HCT116 (cell line): ENCODE data around the gene IARS1. TPM values are rescaled to one million over a fixed set of nuclear protein-coding genes. Genes with fewer than 3 reads are reported as not detected.

Source experiments
- ATAC-seq: fragments of 200-7000 bp; cut with Tn5 transposase; 2 replicates; pipeline ENCODE4 v1.9.1; 2020; ENCODE audit warnings: mild to moderate bottlenecking, moderate library complexity
- BruUV-seq: library from RNA; stranded (reverse); fragments of 400-500 nt; replicated peaks from 2 replicates; lab custom pipeline; 2021; lab: Mats Ljungman, UMichigan
- CTCF ChIA-PET: fragments of 300-600 bp; sonication (Branson Sonifier 250); formaldehyde crosslinking; loops from one replicate; lab custom pipeline; 2021; ENCODE audit warnings: antibody characterized with exemption; lab: Charles Lee
- POLR2A ChIA-PET: fragments of 300-600, 350-600 bp; sonication (Branson Sonifier 250); formaldehyde crosslinking; loops from one replicate; lab custom pipeline; 2021; ENCODE audit warnings: antibody characterized with exemption; lab: Charles Lee
- RAD21 ChIA-PET, 2 experiments: fragments of 300-600 bp; sonication (Branson Sonifier 250); formaldehyde crosslinking; loops; one replicate each; lab custom pipeline; 2023; ENCODE audit warnings: low total read pairs in 2 of 2; ENCODE audit not compliant: uncharacterized antibody in 2 of 2, unreplicated experiment in 2 of 2, low non-redundant PET in 1 of 2; lab: Charles Lee
- DNase-seq: peaks from one replicate; pipeline ENCODE4 v3.0.0-alpha.2; 2010; ENCODE audit warnings: low read depth, low spot score
- H2AFZ ChIP-seq: fragments of 200-600 bp; shearing (Covaris generic), sonication (generic); 2 replicates; pipeline ENCODE4 v1.6.1; 2017; ENCODE audit warnings: low read depth, mixed run types, mixed read lengths, antibody characterized with exemption, low read length; ENCODE audit not compliant: poor library complexity, severe bottlenecking
- H3K27ac ChIP-seq: 2 replicates; pipeline ENCODE4 v1.5.1; 2012; ENCODE audit warnings: low read depth, low read length
- H3K27me3 ChIP-seq: fragments of 200-600 bp; sonication (generic); 2 replicates; pipeline ENCODE4 v1.6.1; 2016; ENCODE audit warnings: mixed run types, low read length, mixed read lengths; ENCODE audit not compliant: insufficient read depth
- H3K36me3 ChIP-seq, 2 experiments: fragments of 200-500 bp in 1 of 2; fragments of 200-600 bp in 1 of 2; sonication (Bioruptor generic) in 1 of 2; sonication (generic) in 1 of 2; 2 replicates each; pipeline versions ENCODE4 v1.5.1 to v1.6.1; 2014 to 2016; ENCODE audit warnings: low read length in 2 of 2, inconsistent platforms in 1 of 2, mixed read lengths in 1 of 2, mixed run types in 1 of 2; ENCODE audit not compliant: insufficient read depth in 2 of 2, control insufficient read depth in 1 of 2
- H3K4me1 ChIP-seq, 2 experiments: fragments of 200-600 bp in 1 of 2; sonication (generic) in 1 of 2; 2 replicates each; pipeline versions ENCODE4 v1.5.1 to v1.6.1; 2012 to 2017; ENCODE audit warnings: low read length in 2 of 2, inconsistent platforms in 1 of 2, mild to moderate bottlenecking in 1 of 2, mixed read lengths in 1 of 2, mixed run types in 1 of 2, moderate library complexity in 1 of 2; ENCODE audit not compliant: insufficient read depth in 2 of 2, control insufficient read depth in 1 of 2
- H3K4me2 ChIP-seq: fragments of 200-600 bp; sonication (generic); 2 replicates; pipeline ENCODE4 v1.6.1; 2017; ENCODE audit warnings: mixed run types, low read length, mixed read lengths
- H3K4me3 ChIP-seq, 2 experiments: fragments of 200-600 bp in 1 of 2; sonication (generic) in 1 of 2; replicated peaks in 1 of 2; 2 replicates each; pipeline ENCODE4 v1.5.1; 2011 to 2016; ENCODE audit warnings: low read length in 2 of 2, control low read depth in 1 of 2, low read depth in 1 of 2, mild to moderate bottlenecking in 1 of 2, mixed read lengths in 1 of 2, mixed run types in 1 of 2
- H3K79me2 ChIP-seq: fragments of 200-600 bp; sonication (generic); 2 replicates; pipeline ENCODE4 v1.6.1; 2017; ENCODE audit warnings: mild to moderate bottlenecking, mixed run types, low read length, moderate library complexity, mixed read lengths; ENCODE audit not compliant: insufficient read depth
- H3K9ac ChIP-seq: fragments of 200-600 bp; sonication (generic); 2 replicates; pipeline ENCODE4 v1.6.1; 2016; ENCODE audit warnings: low read length, mixed read lengths
- H3K9me2 ChIP-seq: fragments of 200-600 bp; sonication (generic), shearing (Covaris generic); 2 replicates; pipeline ENCODE4 v1.6.1; 2017; ENCODE audit warnings: mixed run types, mild to moderate bottlenecking, moderate library complexity; ENCODE audit not compliant: insufficient read depth
- H3K9me3 ChIP-seq, 2 experiments: fragments of 200-500 bp in 1 of 2; fragments of 200-600 bp in 1 of 2; sonication (Bioruptor generic) in 1 of 2; sonication (generic) in 1 of 2; 2 replicates each; pipeline ENCODE4 v1.6.1; 2014 to 2017; ENCODE audit warnings: low read length in 2 of 2, mixed read lengths in 2 of 2, inconsistent platforms in 1 of 2, low read depth in 1 of 2, mild to moderate bottlenecking in 1 of 2, mixed run types in 1 of 2, moderate library complexity in 1 of 2; ENCODE audit not compliant: control insufficient read depth in 1 of 2, insufficient read depth in 1 of 2
- H4K20me1 ChIP-seq: fragments of 200-600 bp; sonication (generic), shearing (Covaris generic); 2 replicates; pipeline ENCODE4 v1.6.1; 2017; ENCODE audit warnings: mixed run types, mild to moderate bottlenecking, moderate library complexity; ENCODE audit not compliant: insufficient read depth
- ATF3 ChIP-seq: IDR thresholded peaks from 2 replicates; pipeline ENCODE4 v1.6.1; 2012
- CBX3 ChIP-seq: IDR thresholded peaks from 2 replicates; pipeline ENCODE4 v1.6.1; 2012; ENCODE audit warnings: low read depth
- CEBPB ChIP-seq: IDR thresholded peaks from 2 replicates; pipeline ENCODE4 v1.6.1; 2012; ENCODE audit warnings: low read depth
- EGR1 ChIP-seq: IDR thresholded peaks from 2 replicates; pipeline ENCODE4 v1.6.1; 2012; ENCODE audit warnings: low read depth
- EZH2phosphoT487 ChIP-seq: fragments of 200-600 bp; IDR thresholded peaks from 2 replicates; pipeline ENCODE4 v1.6.1; 2018; ENCODE audit warnings: antibody characterized with exemption, borderline replicate concordance
- JUND ChIP-seq: IDR thresholded peaks from 2 replicates; pipeline ENCODE4 v1.6.1; 2012
- POLR2A ChIP-seq: IDR thresholded peaks from 2 replicates; pipeline ENCODE4 v1.7.0; 2011; ENCODE audit warnings: borderline replicate concordance; ENCODE audit not compliant: insufficient read depth, insufficient read length; ENCODE audit errors: extremely low read depth
- RAD21 ChIP-seq: IDR thresholded peaks from 2 replicates; pipeline ENCODE4 v1.6.1; 2012; ENCODE audit warnings: low read depth, mild to moderate bottlenecking
- REST ChIP-seq: IDR thresholded peaks from 2 replicates; pipeline ENCODE4 v1.6.1; 2012; ENCODE audit warnings: low read depth
- SIN3A ChIP-seq: IDR thresholded peaks from 2 replicates; pipeline ENCODE4 v1.6.1; 2012; ENCODE audit warnings: low read depth
- SP1 ChIP-seq: IDR thresholded peaks from 2 replicates; pipeline ENCODE4 v1.6.1; 2012; ENCODE audit warnings: low read depth
- TCF7L2 ChIP-seq: IDR thresholded peaks from 2 replicates; pipeline ENCODE4 v1.7.0; 2011; ENCODE audit warnings: borderline replicate concordance, inconsistent platforms; ENCODE audit not compliant: insufficient read depth, insufficient read length; ENCODE audit errors: extremely low read depth
- YY1 ChIP-seq: IDR thresholded peaks from 2 replicates; pipeline ENCODE4 v1.6.1; 2011; ENCODE audit warnings: low read length, low read depth, moderate library complexity, mild to moderate bottlenecking; ENCODE audit not compliant: insufficient replicate concordance; ENCODE audit errors: extremely low read depth
- ZFX ChIP-seq: fragments of 450-650 bp; IDR thresholded peaks from 2 replicates; pipeline ENCODE4 v1.6.1; 2017
- intact Hi-C: fragments of 100-400 bp; cut with micrococcal nuclease; formaldehyde crosslinking; loops from 2 replicates; pipeline ENCODE4 v1.10.0; 2022
- total RNA-seq: library from RNA; stranded (reverse); gene quantifications from one replicate; pipeline ENCODE4 v1.2.1, GENCODE V29; 2021; ENCODE audit not compliant: unreplicated experiment

The IARS1 gene
- total RNA-seq, 1 experiment from 2014 or later = 279 TPM

- no peak overlapping the region for H3K4me2 ChIP-seq
- peaks cover 26% of the 10 kb centered on the region for H3K79me2 ChIP-seq
- H4K20me1 ChIP-seq = no peaks in the 10 kb centered on the region
- no TSS peak for BruUV-seq
- no peaks in the 10 kb centered on the region for H3K9me2 ChIP-seq
- DNase-seq (no peak), ATAC-seq (no peak)
- no peak for TF ChIP-seq EZH2phosphoT487
- TF ChIP-seq SIN3A = no peak
- no peak for TF ChIP-seq REST
- TF ChIP-seq JUND = no peak
- TF ChIP-seq YY1 = no peak
- no peak for TF ChIP-seq ZFX
- no peak for TF ChIP-seq ATF3
- TF ChIP-seq SP1 = no peak
- TF ChIP-seq RAD21 = no peak
- no peak for TF ChIP-seq CEBPB
- no peak for TF ChIP-seq CBX3
- no peak for TF ChIP-seq EGR1
- TF ChIP-seq POLR2A = no peak
- no peak for TF ChIP-seq TCF7L2
- H3K9ac ChIP-seq = no peak overlapping the region
- H3K36me3 ChIP-seq = peaks cover 34 to 46% of the 10 kb centered on the region in 2 experiments
- ChIA-PET CTCF (no interaction called here), POLR2A (no interaction called here), RAD21 (no interaction called here)
- no peaks in the 10 kb centered on the region for H3K9me3 ChIP-seq
- no peak overlapping the region for H3K27ac ChIP-seq
- H3K4me3 ChIP-seq = no peak overlapping the region
- intact Hi-C loops = no loop called here
- peaks cover 6 to 11% of the 10 kb centered on the region in 2 experiments; a peak in 2 of 4 replicates for H3K4me1 ChIP-seq
- no peak overlapping the region for H2AFZ ChIP-seq
- no peaks in the 10 kb centered on the region for H3K27me3 ChIP-seq
Observed at GRCh38 chr9:92297611-92298010, 4.1 kb upstream of the IARS1 start.
